Measurements from ENCODE around the gene CCL2.
"Not testable (repeated sequence)": the region's sequence is repeated elsewhere in the genome, so short reads cannot be mapped to it uniquely, and the experiment has no call there.

The CCL2 gene
- total RNA-seq: 87.5 to 740 (median 401) reads per million in 17 experiments

GRCh38 chr17:34254651-34255380 is at the start of gene CCL2:
TSS of gene CCL2 (plus strand) at chr17:34255285. CDS start at chr17:34255350, 65 bp downstream.
- DNase-seq: peak; percentile 75 to 91 (median 86)

- DNase-seq: peak in 1 of 4 experiments; percentile 35
These were observed 49.7 kb upstream of the CCL2 start for GRCh38 chr17:34205401-34205800.

- no peak for DNase-seq
These were observed 48.5 kb upstream of the CCL2 start for GRCh38 chr17:34206569-34206968.

GRCh38 chr17:34207572-34207971 is 47.5 kb upstream of the CCL2 start:
- peak in 2 of 4 experiments; percentile 39 to 48 for DNase-seq

GRCh38 chr17:34218748-34219147 is 36.3 kb upstream of the CCL2 start:
- DNase-seq: peak in 2 of 4 experiments; percentile 31 to 34

GRCh38 chr17:34219405-34219804 is 35.7 kb upstream of the CCL2 start:
- peak in 2 of 4 experiments; percentile 67 to 77 for DNase-seq

- DNase-seq: no peak
These were observed 34.9 kb upstream of the CCL2 start for GRCh38 chr17:34220045-34220751.

- peak; percentile 47 to 82 (median 72) for DNase-seq
These were observed 34.2 kb upstream of the CCL2 start for GRCh38 chr17:34220752-34221395.

- peak in 1 of 4 experiments; percentile 7 for DNase-seq
These were observed 33.7 kb upstream of the CCL2 start for GRCh38 chr17:34221411-34221810.

GRCh38 chr17:34222722-34223497 is 32.2 kb upstream of the CCL2 start:
- DNase-seq: peak in 3 of 4 experiments; percentile 34 to 88 (median 82)

GRCh38 chr17:34225046-34225445 is 30.0 kb upstream of the CCL2 start:
- no peak for DNase-seq

- DNase-seq: no peak
These were observed 28.9 kb upstream of the CCL2 start for GRCh38 chr17:34226011-34226743.

GRCh38 chr17:34226744-34227034 is 28.4 kb upstream of the CCL2 start:
- DNase-seq: no peak

GRCh38 chr17:34227293-34227692 is 27.8 kb upstream of the CCL2 start:
- not testable (repeated sequence) for DNase-seq

GRCh38 chr17:34227707-34228106 is 27.4 kb upstream of the CCL2 start:
- DNase-seq: peak in 1 of 4 experiments; percentile 2

GRCh38 chr17:34228781-34229180 is 26.3 kb upstream of the CCL2 start:
- DNase-seq: peak; percentile 68 to 88 (median 78)

GRCh38 chr17:34230342-34230741 is 24.7 kb upstream of the CCL2 start:
- no peak for DNase-seq

GRCh38 chr17:34234616-34235015 is 20.5 kb upstream of the CCL2 start:
- peak in 1 of 4 experiments; percentile 2 for DNase-seq

- DNase-seq: peak in 2 of 4 experiments; percentile 29 to 53
These were observed 19.6 kb upstream of the CCL2 start for GRCh38 chr17:34235389-34236028.

- peak in 3 of 4 experiments; percentile 53 to 57 (median 53) for DNase-seq
These were observed 18.7 kb upstream of the CCL2 start for GRCh38 chr17:34236281-34236892.

- DNase-seq: no peak
These were observed 17.6 kb upstream of the CCL2 start for GRCh38 chr17:34237458-34237857.

Data from suppressor macrophage (primary cell).